HepG2 (cell line): ENCODE data around the gene IL11RA. TPM values are rescaled to one million over a fixed set of nuclear protein-coding genes. Genes with fewer than 3 reads are reported as not detected.

ENCODE experiments used
- CHD4 ChIP-seq: fragments of 200-600 bp; sonication (generic); IDR thresholded peaks from 2 replicates; pipeline ENCODE4 v1.7.0; 2017; ENCODE audit warnings: mild to moderate bottlenecking, low read length, borderline replicate concordance
- KLF11 ChIP-seq: IDR thresholded peaks from 2 replicates; pipeline ENCODE4 v1.6.1; 2016; ENCODE audit warnings: missing compliant biosample characterization
- THAP9 ChIP-seq: sonication (generic); formaldehyde crosslinking; IDR thresholded peaks from 2 replicates; pipeline ENCODE4; 2020; ENCODE audit warnings: missing genetic modification reagents, mild to moderate bottlenecking, borderline replicate concordance
- THYN1 ChIP-seq: sonication (generic); formaldehyde crosslinking; IDR thresholded peaks from 2 replicates; pipeline ENCODE4 v1.8.1; 2023; ENCODE audit warnings: low read depth, mild to moderate bottlenecking, moderate library complexity, missing genetic modification reagents, borderline replicate concordance
- U2AF2 ChIP-seq: fragments of 200-400 bp; formaldehyde crosslinking; IDR thresholded peaks from 2 replicates; pipeline ENCODE4 v1.6.1; 2017; ENCODE audit warnings: low read depth, mild to moderate bottlenecking, low read length
- ZNF30 ChIP-seq: sonication (generic); formaldehyde crosslinking; IDR thresholded peaks from 2 replicates; pipeline ENCODE4 v1.5.0; 2020; ENCODE audit warnings: mild to moderate bottlenecking, missing genetic modification reagents
- ZNF891 ChIP-seq: sonication (generic); formaldehyde crosslinking; IDR thresholded peaks from 2 replicates; pipeline ENCODE4 v1.5.0; 2020; ENCODE audit warnings: mild to moderate bottlenecking, missing genetic modification reagents
- polyA plus RNA-seq, 8 experiments: library from polyadenylated mRNA; depleted of rRNA in 3 of 8; stranded (reverse) in 7 of 8; unstranded in 1 of 8; fragments of >200 nt; fragmentation: Illumina TruSeq in 4 of 8; extraction: Trizol in 4 of 8; gene quantifications; 2 replicates each; pipeline versions ENCODE4 v1.2.1 to v1.2.3, GENCODE V29; 2011 to 2016; ENCODE audit warnings: low read depth in 4 of 8, missing spikeins in 1 of 8, mixed read lengths in 1 of 8; ENCODE audit not compliant: insufficient read depth in 1 of 8
- total RNA-seq, 5 experiments: library from RNA; depleted of rRNA; stranded (reverse); fragments of >200 nt; fragmentation: Illumina TruSeq; extraction: Trizol; gene quantifications; 2 replicates each; pipeline ENCODE4 v1.2.3, GENCODE V29; 2016; ENCODE audit warnings: low read depth in 1 of 5
- TF ChIP-seq, protein P1 (sequence below): sonication (generic); formaldehyde crosslinking; IDR thresholded peaks from 2 replicates; pipeline ENCODE4 v1.9.0; 2022; ENCODE audit warnings: missing genetic modification reagents, mild to moderate bottlenecking, borderline replicate concordance
- TF ChIP-seq, protein P2 (sequence below): sonication (generic); formaldehyde crosslinking; IDR thresholded peaks from 2 replicates; pipeline ENCODE4 v1.8.0; 2022; ENCODE audit warnings: mild to moderate bottlenecking, missing genetic modification reagents, borderline replicate concordance
- TF ChIP-seq, protein P3 (sequence below), 2 experiments: IDR thresholded peaks; 2 replicates each; pipeline ENCODE4 v1.6.1; 2011 to 2012; ENCODE audit warnings: low read length in 2 of 2, borderline replicate concordance in 1 of 2, low read depth in 1 of 2, mild to moderate bottlenecking in 1 of 2, moderate library complexity in 1 of 2
- TF ChIP-seq, protein P4 (sequence below): IDR thresholded peaks from 2 replicates; pipeline ENCODE4 v1.6.1; 2016; ENCODE audit warnings: mild to moderate bottlenecking
- TF ChIP-seq, protein P5 (sequence below): sonication (generic); formaldehyde crosslinking; IDR thresholded peaks from 2 replicates; pipeline ENCODE4 v1.8.1; 2023; ENCODE audit warnings: missing genetic modification reagents, mild to moderate bottlenecking, borderline replicate concordance
- TF ChIP-seq, protein P6 (sequence below): IDR thresholded peaks from 2 replicates; pipeline ENCODE4 v1.6.1; 2018; ENCODE audit warnings: missing genetic modification reagents, mild to moderate bottlenecking, missing compliant biosample characterization

Gene IL11RA
- total and polyA plus RNA-seq, 2 of the 13 experiments (the other 11 are each of a cell fraction or from before 2014, with no cell fraction given), result 2.0 to 4.2 TPM

GRCh38 chr9:34611251-34611810 lies 40.7 kb upstream of the IL11RA start (continued):
- TF ChIP-seq, protein P1, sequence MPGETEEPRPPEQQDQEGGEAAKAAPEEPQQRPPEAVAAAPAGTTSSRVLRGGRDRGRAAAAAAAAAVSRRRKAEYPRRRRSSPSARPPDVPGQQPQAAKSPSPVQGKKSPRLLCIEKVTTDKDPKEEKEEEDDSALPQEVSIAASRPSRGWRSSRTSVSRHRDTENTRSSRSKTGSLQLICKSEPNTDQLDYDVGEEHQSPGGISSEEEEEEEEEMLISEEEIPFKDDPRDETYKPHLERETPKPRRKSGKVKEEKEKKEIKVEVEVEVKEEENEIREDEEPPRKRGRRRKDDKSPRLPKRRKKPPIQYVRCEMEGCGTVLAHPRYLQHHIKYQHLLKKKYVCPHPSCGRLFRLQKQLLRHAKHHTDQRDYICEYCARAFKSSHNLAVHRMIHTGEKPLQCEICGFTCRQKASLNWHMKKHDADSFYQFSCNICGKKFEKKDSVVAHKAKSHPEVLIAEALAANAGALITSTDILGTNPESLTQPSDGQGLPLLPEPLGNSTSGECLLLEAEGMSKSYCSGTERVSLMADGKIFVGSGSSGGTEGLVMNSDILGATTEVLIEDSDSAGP (CRISPR knock-in tag), result 0 out of 2 replicates have a peak, but pooled peaks have one; percentile 14
- TF ChIP-seq ZNF891 (CRISPR knock-in tag) (no peak), CHD4 (no peak), THYN1 (no peak), U2AF2 (no peak), KLF11 (0 out of 2 replicates have a peak, but pooled peaks have one; percentile 14), ZNF30 (CRISPR knock-in tag) (no peak), THAP9 (no peak; the same call in 1 of the 2 replicates)
- TF ChIP-seq, protein P2, sequence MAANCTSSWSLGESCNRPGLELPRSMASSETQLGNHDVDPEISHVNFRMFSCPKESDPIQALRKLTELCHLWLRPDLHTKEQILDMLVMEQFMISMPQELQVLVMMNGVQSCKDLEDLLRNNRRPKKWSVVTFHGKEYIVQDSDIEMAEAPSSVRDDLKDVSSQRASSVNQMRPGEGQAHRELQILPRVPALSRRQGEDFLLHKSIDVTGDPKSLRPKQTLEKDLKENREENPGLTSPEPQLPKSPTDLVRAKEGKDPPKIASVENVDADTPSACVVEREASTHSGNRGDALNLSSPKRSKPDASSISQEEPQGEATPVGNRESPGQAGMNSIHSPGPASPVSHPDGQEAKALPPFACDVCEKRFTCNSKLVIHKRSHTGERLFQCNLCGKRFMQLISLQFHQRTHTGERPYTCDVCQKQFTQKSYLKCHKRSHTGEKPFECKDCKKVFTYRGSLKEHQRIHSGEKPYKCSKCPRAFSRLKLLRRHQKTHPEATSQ (CRISPR knock-in tag), result no peak
- TF ChIP-seq, protein P3, sequence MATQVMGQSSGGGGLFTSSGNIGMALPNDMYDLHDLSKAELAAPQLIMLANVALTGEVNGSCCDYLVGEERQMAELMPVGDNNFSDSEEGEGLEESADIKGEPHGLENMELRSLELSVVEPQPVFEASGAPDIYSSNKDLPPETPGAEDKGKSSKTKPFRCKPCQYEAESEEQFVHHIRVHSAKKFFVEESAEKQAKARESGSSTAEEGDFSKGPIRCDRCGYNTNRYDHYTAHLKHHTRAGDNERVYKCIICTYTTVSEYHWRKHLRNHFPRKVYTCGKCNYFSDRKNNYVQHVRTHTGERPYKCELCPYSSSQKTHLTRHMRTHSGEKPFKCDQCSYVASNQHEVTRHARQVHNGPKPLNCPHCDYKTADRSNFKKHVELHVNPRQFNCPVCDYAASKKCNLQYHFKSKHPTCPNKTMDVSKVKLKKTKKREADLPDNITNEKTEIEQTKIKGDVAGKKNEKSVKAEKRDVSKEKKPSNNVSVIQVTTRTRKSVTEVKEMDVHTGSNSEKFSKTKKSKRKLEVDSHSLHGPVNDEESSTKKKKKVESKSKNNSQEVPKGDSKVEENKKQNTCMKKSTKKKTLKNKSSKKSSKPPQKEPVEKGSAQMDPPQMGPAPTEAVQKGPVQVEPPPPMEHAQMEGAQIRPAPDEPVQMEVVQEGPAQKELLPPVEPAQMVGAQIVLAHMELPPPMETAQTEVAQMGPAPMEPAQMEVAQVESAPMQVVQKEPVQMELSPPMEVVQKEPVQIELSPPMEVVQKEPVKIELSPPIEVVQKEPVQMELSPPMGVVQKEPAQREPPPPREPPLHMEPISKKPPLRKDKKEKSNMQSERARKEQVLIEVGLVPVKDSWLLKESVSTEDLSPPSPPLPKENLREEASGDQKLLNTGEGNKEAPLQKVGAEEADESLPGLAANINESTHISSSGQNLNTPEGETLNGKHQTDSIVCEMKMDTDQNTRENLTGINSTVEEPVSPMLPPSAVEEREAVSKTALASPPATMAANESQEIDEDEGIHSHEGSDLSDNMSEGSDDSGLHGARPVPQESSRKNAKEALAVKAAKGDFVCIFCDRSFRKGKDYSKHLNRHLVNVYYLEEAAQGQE (IDR thresholded peaks at IDR 0.05; ENCODE audit: borderline replicate concordance in 1 of 2, low read depth in 1 of 2, low read length in 2 of 2), result 0 out of 4 replicates have a peak, but pooled peaks of 1 of the 2 experiments have one; percentile 0
- TF ChIP-seq, protein P4, sequence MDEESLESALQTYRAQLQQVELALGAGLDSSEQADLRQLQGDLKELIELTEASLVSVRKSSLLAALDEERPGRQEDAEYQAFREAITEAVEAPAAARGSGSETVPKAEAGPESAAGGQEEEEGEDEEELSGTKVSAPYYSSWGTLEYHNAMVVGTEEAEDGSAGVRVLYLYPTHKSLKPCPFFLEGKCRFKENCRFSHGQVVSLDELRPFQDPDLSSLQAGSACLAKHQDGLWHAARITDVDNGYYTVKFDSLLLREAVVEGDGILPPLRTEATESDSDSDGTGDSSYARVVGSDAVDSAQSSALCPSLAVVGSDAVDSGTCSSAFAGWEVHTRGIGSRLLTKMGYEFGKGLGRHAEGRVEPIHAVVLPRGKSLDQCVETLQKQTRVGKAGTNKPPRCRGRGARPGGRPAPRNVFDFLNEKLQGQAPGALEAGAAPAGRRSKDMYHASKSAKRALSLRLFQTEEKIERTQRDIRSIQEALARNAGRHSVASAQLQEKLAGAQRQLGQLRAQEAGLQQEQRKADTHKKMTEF, result no peak
- TF ChIP-seq, protein P5, sequence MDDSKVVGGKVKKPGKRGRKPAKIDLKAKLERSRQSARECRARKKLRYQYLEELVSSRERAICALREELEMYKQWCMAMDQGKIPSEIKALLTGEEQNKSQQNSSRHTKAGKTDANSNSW (CRISPR knock-in tag), result no peak
- TF ChIP-seq, protein P6, sequence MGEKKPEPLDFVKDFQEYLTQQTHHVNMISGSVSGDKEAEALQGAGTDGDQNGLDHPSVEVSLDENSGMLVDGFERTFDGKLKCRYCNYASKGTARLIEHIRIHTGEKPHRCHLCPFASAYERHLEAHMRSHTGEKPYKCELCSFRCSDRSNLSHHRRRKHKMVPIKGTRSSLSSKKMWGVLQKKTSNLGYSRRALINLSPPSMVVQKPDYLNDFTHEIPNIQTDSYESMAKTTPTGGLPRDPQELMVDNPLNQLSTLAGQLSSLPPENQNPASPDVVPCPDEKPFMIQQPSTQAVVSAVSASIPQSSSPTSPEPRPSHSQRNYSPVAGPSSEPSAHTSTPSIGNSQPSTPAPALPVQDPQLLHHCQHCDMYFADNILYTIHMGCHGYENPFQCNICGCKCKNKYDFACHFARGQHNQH, result no peak
